Measurements from ENCODE around the gene FAM200C. TPM values are rescaled to one million over a fixed set of nuclear protein-coding genes. Genes with fewer than 3 reads are reported as not detected.

Gene FAM200C
- polyA plus RNA-seq, 3 donors = 0.08 to 0.39 TPM; not detected in 1

DNA sequence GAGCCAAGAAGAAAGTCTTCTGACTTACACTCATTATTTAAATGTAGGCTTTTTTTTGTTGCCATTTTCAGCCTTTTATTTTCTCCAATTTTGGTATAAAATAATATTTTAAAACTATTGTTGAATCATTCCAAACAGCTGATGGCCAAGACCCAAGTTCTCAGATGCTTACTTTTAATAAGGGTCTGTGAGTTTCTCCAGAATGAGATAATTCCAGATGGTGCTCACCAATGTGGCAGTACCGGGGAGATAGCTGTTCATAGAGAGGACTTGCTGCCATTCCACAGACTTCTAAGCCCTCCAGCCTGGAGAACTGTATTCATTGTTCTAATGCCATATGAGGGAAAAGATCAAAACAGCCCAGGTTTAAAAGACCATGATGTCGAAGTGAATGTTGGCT is 24.2 kb downstream of the FAM200C start:
- Histone ChIP-seq H3K27me3 (ENCODE audit: control insufficient read depth in 2 of 2, insufficient read depth in 2 of 2, low read length in 2 of 2) (peaks cover 35 to 39% of the 10 kb centered on the region in 2 donors), H3K4me1 (ENCODE audit: control insufficient read depth in 1 of 2, insufficient read depth in 2 of 2, low read length in 2 of 2) (peaks cover under 1% of the 10 kb centered on the region in 2 donors), H3K79me2 (ENCODE audit: insufficient read depth, low read length) (no peaks in the 10 kb centered on the region), H3K4me2 (replicated peaks; ENCODE audit: extremely low read depth, low read length, poor library complexity, severe bottlenecking) (no peak overlapping the region), H2AFZ (ENCODE audit: insufficient read depth, low read depth, low read length, poor library complexity, severe bottlenecking) (no peak overlapping the region), H3K9me3 (replicated peaks in 1 of 2; ENCODE audit: control insufficient read depth in 1 of 2, insufficient read depth in 1 of 2, low read length in 2 of 2) (no peaks in the 10 kb centered on the region), H3K27ac (ENCODE audit: low read depth in 1 of 2, low read length in 2 of 2) (no peak overlapping the region), H3K9ac (ENCODE audit: insufficient read depth, low read length, poor library complexity, severe bottlenecking) (no peak overlapping the region), H3K4me3 (replicated peaks in 1 of 3; ENCODE audit: low read depth in 2 of 3, low read length in 3 of 3) (no peak overlapping the region), H4K20me1 (ENCODE audit: insufficient read depth, low read length) (no peaks in the 10 kb centered on the region), H3K36me3 (replicated peaks in 1 of 2; ENCODE audit: control insufficient read depth in 1 of 2, insufficient read depth in 2 of 2, low read length in 2 of 2) (no peaks in the 10 kb centered on the region)
- peaks cover 0 to 3% (median 0%) of the 10 kb centered on the region in 7 donors for H3K9me3 Mint-ChIP-seq
- DNase-seq = no peak
- H3K4me3 Mint-ChIP-seq = no peak overlapping the region
- intact Hi-C loops (cut with micrococcal nuclease) = no loop called here
- WGBS (ENCODE audit: insufficient coverage) = no CpG with 5 or more reads among the region's 2 CpGs
- no peaks in the 10 kb centered on the region for H3K36me3 Mint-ChIP-seq
- H3K27me3 Mint-ChIP-seq (ENCODE audit: low read depth in 3 of 3) = peaks cover 24 to 60% (median 33%) of the 10 kb centered on the region in 3 donors
- H3K27ac Mint-ChIP-seq = no peak overlapping the region
- TF ChIP-seq, protein P1, sequence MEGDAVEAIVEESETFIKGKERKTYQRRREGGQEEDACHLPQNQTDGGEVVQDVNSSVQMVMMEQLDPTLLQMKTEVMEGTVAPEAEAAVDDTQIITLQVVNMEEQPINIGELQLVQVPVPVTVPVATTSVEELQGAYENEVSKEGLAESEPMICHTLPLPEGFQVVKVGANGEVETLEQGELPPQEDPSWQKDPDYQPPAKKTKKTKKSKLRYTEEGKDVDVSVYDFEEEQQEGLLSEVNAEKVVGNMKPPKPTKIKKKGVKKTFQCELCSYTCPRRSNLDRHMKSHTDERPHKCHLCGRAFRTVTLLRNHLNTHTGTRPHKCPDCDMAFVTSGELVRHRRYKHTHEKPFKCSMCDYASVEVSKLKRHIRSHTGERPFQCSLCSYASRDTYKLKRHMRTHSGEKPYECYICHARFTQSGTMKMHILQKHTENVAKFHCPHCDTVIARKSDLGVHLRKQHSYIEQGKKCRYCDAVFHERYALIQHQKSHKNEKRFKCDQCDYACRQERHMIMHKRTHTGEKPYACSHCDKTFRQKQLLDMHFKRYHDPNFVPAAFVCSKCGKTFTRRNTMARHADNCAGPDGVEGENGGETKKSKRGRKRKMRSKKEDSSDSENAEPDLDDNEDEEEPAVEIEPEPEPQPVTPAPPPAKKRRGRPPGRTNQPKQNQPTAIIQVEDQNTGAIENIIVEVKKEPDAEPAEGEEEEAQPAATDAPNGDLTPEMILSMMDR (IDR thresholded peaks at IDR 0.05) = no peak
- H3K4me1 Mint-ChIP-seq = peaks cover 6% of the 10 kb centered on the region

DNA sequence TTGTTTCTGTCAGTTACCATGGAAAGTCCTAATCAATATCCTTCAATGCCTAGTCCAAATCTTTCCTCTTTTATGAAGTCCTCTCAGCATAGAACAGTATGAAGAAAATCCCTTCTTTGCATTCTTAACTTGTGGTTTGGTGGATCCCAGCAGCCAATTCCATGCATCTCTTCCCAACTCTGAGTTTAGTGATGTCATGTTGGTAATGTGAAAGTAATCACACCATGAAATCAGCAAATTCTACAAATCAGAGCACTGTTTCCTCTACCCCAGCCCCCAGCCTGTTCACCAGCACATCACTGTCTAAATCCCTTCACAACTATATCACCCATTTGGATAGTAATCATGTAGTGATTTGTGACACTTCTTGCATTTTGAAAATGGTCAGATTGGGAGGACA is 24.7 kb downstream of the FAM200C start:
- no peaks in the 10 kb centered on the region for H3K36me3 Mint-ChIP-seq
- H3K27me3 Mint-ChIP-seq (ENCODE audit: low read depth in 3 of 3) = peaks cover 29 to 65% (median 36%) of the 10 kb centered on the region in 3 donors
- H3K9me3 ChIP-seq (replicated peaks in 1 of 2; ENCODE audit: control insufficient read depth in 1 of 2, insufficient read depth in 1 of 2, low read length in 2 of 2) = no peaks in the 10 kb centered on the region

More for the DNA sequence above, 24.7 kb downstream of the FAM200C start:
- Histone ChIP-seq H3K4me1 (ENCODE audit: control insufficient read depth in 1 of 2, insufficient read depth in 2 of 2, low read length in 2 of 2) (peaks cover 4 to 6% of the 10 kb centered on the region in 2 donors), H3K36me3 (replicated peaks in 1 of 2; ENCODE audit: control insufficient read depth in 1 of 2, insufficient read depth in 2 of 2, low read length in 2 of 2) (no peaks in the 10 kb centered on the region), H2AFZ (ENCODE audit: insufficient read depth, low read depth, low read length, poor library complexity, severe bottlenecking) (no peak overlapping the region), H4K20me1 (ENCODE audit: insufficient read depth, low read length) (no peaks in the 10 kb centered on the region), H3K4me2 (replicated peaks; ENCODE audit: extremely low read depth, low read length, poor library complexity, severe bottlenecking) (no peak overlapping the region), H3K27me3 (ENCODE audit: control insufficient read depth in 2 of 2, insufficient read depth in 2 of 2, low read length in 2 of 2) (peaks cover 38 to 41% of the 10 kb centered on the region in 2 donors), H3K9ac (ENCODE audit: insufficient read depth, low read length, poor library complexity, severe bottlenecking) (no peak overlapping the region), H3K4me3 (replicated peaks in 1 of 3; ENCODE audit: low read depth in 2 of 3, low read length in 3 of 3) (no peak overlapping the region), H3K79me2 (ENCODE audit: insufficient read depth, low read length) (no peaks in the 10 kb centered on the region), H3K27ac (ENCODE audit: low read depth in 1 of 2, low read length in 2 of 2) (no peak overlapping the region)
- Mint-ChIP-seq H3K9me3 (peaks cover 0 to 6% (median 0%) of the 10 kb centered on the region in 7 donors), H3K4me3 (no peak overlapping the region), H3K4me1 (peaks cover 9% of the 10 kb centered on the region), H3K27ac (no peak overlapping the region)
- TF ChIP-seq, protein P1 (IDR thresholded peaks at IDR 0.05) = no peak
- intact Hi-C loops (cut with micrococcal nuclease) = no loop called here
- no peak for DNase-seq

All from CD14-positive monocyte (primary cell).